Heart right ventricle (tissue), 16 donors: ENCODE measurements around the gene PCDHB13. TPM values are rescaled to one million over a fixed set of nuclear protein-coding genes. Genes with fewer than 3 reads are reported as not detected.
"Not testable (repeated sequence)": the region's sequence is repeated elsewhere in the genome, so short reads cannot be mapped to it uniquely, and the experiment has no call there.

Experiments
- ATAC-seq, 8 donors: fragments of 200-7000 bp; cut with Tn5 transposase; one replicate each; pipeline ENCODE4 v1.9.1; 2020; ENCODE audit warnings: mild to moderate bottlenecking in 8 of 8, moderate library complexity in 8 of 8, moderate number of reproducible peaks in 1 of 8
- DNase-seq, 2 donors: peaks; one replicate each; pipeline ENCODE4 v3.0.0-alpha.2; 2020
- H3K27ac ChIP-seq, 10 donors: fragments of 200-600 bp; sonication (generic) in 2 of 10; one replicate each; pipeline versions ENCODE4 v1.5.0 to v1.8.0; 2020 to 2022; ENCODE audit warnings: mild to moderate bottlenecking in 3 of 10
- H3K27me3 ChIP-seq, 7 donors: fragments of 200-600 bp; one replicate each; pipeline ENCODE4 v1.8.0; 2021 to 2022; ENCODE audit warnings: mild to moderate bottlenecking in 2 of 7
- H3K36me3 ChIP-seq, 9 donors: fragments of 200-600 bp; sonication (generic) in 1 of 9; one replicate each; pipeline versions ENCODE4 v1.5.0 to v1.8.0; 2020 to 2022; ENCODE audit warnings: mild to moderate bottlenecking in 2 of 9
- H3K4me1 ChIP-seq, 9 donors: fragments of 200-600 bp; sonication (generic) in 1 of 9; one replicate each; pipeline versions ENCODE4 v1.5.0 to v1.8.0; 2020 to 2022; ENCODE audit warnings: mild to moderate bottlenecking in 4 of 9
- H3K4me3 ChIP-seq, 10 donors: fragments of 200-600 bp; sonication (generic) in 2 of 10; one replicate each; pipeline versions ENCODE4 v1.5.0 to v1.8.0; 2020 to 2022; ENCODE audit warnings: mild to moderate bottlenecking in 7 of 10, moderate library complexity in 2 of 10
- H3K9me3 ChIP-seq, 11 donors: fragments of 200-600 bp in 10 of 11; sonication (generic) in 2 of 11; one replicate each; pipeline versions ENCODE4 v1.5.0 to v1.8.0; 2013 to 2022; ENCODE audit warnings: mild to moderate bottlenecking in 2 of 11, control low read depth in 1 of 11, moderate library complexity in 1 of 11
- WGBS, 2 donors: extraction: QIAGEN DNeasy Blood & Tissue Kit; methylation state at CpG; one replicate each; pipeline ENCODE4 v1.1.7; 2013; ENCODE audit warnings: inconsistent platforms in 1 of 2; 5-methylcytosine and 5-hydroxymethylcytosine counted together
- intact Hi-C, 10 donors: fragments of 100-400 bp; cut with DNase I; formaldehyde crosslinking; loops; one replicate each; pipeline versions ENCODE4 v1.11.1 to v1.14.2; 2022
- polyA plus RNA-seq, 2 donors: library from polyadenylated mRNA; stranded (reverse); fragments of 200-250 nt; gene quantifications; one replicate each; pipeline ENCODE4 v1.2.3, GENCODE V29; 2013
- total RNA-seq, 10 donors: library from RNA; stranded (reverse); fragmentation: NEBNext Ultra II Directional in 3 of 10; extraction: Animal tissue kit (Norgen Biotek cat#: 25700) in 3 of 10; gene quantifications; one replicate each; pipeline versions ENCODE4 v1.2.1 to v1.2.4, GENCODE V29; 2021 to 2023
- TF ChIP-seq, protein P1 (sequence below), 9 donors: fragments of 200-600 bp; sonication (generic) in 2 of 9; IDR thresholded peaks; one replicate each; pipeline versions ENCODE4 v1.5.0 to v1.8.0; 2021 to 2022; ENCODE audit warnings: antibody characterized with exemption in 9 of 9, mild to moderate bottlenecking in 5 of 9, moderate library complexity in 1 of 9
- donor health status: Arrhythmogenic right ventricular cardiomyopathy.
- donor health status: ischemic (EF 13 %, LVEDD 7.1; RV severe dilation, severe dysfunction).
- donor health status: healthy with polysubstance abuse.
- donor health status: DM: no; HTN: yes; CAD: no.
- donor health status: DM: no; HTN: no; CAD: no.
- donor health status: ischemic (EF 25% LVEDD 6.9; RV normal size, moderate dysfunction).
- donor health status: ischemic (EF 25% LVEDD 5.7; RV mildly dilated, moderate dysfunction).
- donor health status: healthy.
- donor health status: DM: yes; HTN: yes; CAD: no.
- donor health status: Ischemic cardiomyopathy.
- donor health status: ischemic (EF 35%, LVEDD 5.7; RV mildly dilated, moderate dysfunction).
- donor health status: nonischemic (EF 11% LVEDD 7.7; RV severe dilation, severe dysfunction).
- donor health status: DM: yes; HTN: yes; CAD: no.
- donor health status: PGD.
- donor health status: ischemic (EF 29% LVEDD 5.4; RV normal size, mild dysfunction).
- donor health status: nonischemic (EF 23%, LVEDD 6.1; RV moderate dilation, normal function).

Gene PCDHB13
- total and polyA plus RNA-seq, 12 donors, result 1.0 to 5.4 (median 3.3) TPM

DNA sequence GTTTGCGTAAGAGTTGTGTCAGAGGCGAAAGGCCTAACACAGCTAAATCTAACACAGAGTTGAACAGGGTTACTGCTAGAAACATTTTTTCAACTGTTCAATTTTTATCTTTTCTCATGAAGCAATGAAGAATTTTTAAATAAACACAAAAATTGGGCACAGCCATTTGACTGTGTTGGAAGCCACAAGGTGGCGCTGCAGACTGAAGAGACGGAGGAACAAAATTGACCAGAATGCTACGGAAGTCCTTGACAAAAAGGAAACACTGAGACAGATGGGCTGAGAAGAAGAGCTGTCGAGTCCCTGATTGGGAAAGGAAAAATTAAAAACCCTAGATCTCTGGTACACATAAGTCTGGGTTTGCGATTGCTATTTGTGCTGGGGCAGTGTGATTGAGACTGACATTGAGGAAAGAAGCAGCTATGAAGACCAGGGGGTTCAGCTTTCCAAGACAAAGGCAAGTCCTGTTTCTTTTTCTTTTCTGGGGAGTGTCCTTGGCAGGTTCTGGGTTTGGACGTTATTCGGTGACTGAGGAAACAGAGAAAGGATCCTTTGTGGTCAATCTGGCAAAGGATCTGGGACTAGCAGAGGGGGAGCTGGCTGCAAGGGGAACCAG lies 26.7 kb upstream of the PCDHB13 start, which contains the start of gene PCDHB9:
TSS of gene PCDHB9 (plus strand) at position 265 of the 616 bp plus-strand sequence. CDS start at position 423, 158 bp downstream.
- Histone ChIP-seq H3K4me1 (no peaks in the 10 kb centered on the region), H3K36me3 (peaks cover 0 to 16% (median 0%) of the 10 kb centered on the region in 9 donors), H3K27ac (no peak within 1 kb of the TSS), H3K27me3 (peaks cover 0 to 36% (median 16%) of the 10 kb centered on the region in 7 donors), H3K9me3 (peaks cover 0 to 94% (median 30%) of the 10 kb centered on the region in 11 donors), H3K4me3 (no peak within 1 kb of the TSS)
- DNase-seq (no peak), ATAC-seq (no peak)
- 17 to 22% methylated on average over 9 of the region's 9 CpGs for whole genome bisulfite sequencing, 2 donors
- intact Hi-C loops, result loop anchor here in 1 of 10 donors (10.0 kb wide), 1 partner anchor 378 kb away; no protein-coding TSS in a partner anchor
- TF ChIP-seq, protein P1, sequence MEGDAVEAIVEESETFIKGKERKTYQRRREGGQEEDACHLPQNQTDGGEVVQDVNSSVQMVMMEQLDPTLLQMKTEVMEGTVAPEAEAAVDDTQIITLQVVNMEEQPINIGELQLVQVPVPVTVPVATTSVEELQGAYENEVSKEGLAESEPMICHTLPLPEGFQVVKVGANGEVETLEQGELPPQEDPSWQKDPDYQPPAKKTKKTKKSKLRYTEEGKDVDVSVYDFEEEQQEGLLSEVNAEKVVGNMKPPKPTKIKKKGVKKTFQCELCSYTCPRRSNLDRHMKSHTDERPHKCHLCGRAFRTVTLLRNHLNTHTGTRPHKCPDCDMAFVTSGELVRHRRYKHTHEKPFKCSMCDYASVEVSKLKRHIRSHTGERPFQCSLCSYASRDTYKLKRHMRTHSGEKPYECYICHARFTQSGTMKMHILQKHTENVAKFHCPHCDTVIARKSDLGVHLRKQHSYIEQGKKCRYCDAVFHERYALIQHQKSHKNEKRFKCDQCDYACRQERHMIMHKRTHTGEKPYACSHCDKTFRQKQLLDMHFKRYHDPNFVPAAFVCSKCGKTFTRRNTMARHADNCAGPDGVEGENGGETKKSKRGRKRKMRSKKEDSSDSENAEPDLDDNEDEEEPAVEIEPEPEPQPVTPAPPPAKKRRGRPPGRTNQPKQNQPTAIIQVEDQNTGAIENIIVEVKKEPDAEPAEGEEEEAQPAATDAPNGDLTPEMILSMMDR (IDR thresholded peaks at IDR 0.05), result peak in 7 of 9 donors; percentile 16 to 38 (median 25)

DNA sequence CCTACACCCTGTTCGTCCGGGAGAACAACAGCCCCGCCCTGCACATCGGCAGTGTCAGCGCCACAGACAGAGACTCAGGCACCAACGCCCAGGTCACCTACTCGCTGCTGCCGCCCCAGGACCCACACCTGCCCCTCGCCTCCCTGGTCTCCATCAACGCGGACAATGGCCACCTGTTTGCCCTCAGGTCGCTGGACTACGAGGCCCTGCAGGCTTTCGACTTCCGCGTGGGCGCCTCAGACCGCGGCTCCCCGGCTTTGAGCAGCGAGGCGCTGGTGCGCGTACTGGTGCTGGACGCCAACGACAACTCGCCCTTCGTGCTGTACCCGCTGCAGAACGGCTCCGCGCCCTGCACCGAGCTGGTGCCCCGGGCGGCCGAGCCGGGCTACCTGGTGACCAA lies 25.0 kb upstream of the PCDHB13 start:
- H3K4me3 ChIP-seq, H3K27ac ChIP-seq, ATAC-seq, H3K4me1 ChIP-seq, DNase-seq: not testable (repeated sequence)
- 26 to 28% methylated on average over 27 to 28 of the region's 37 CpGs for WGBS, 2 donors
- intact Hi-C loops, result loop anchor here in 1 of 10 donors (10.0 kb wide), 1 partner anchor 376 kb away; no protein-coding TSS in a partner anchor
- peaks cover 0 to 16% (median 0%) of the 10 kb centered on the region in 9 donors for H3K36me3 ChIP-seq
- peaks cover 0 to 92% (median 38%) of the 10 kb centered on the region in 11 donors for H3K9me3 ChIP-seq
- H3K27me3 ChIP-seq, result peaks cover 0 to 29% (median 18%) of the 10 kb centered on the region in 7 donors

DNA sequence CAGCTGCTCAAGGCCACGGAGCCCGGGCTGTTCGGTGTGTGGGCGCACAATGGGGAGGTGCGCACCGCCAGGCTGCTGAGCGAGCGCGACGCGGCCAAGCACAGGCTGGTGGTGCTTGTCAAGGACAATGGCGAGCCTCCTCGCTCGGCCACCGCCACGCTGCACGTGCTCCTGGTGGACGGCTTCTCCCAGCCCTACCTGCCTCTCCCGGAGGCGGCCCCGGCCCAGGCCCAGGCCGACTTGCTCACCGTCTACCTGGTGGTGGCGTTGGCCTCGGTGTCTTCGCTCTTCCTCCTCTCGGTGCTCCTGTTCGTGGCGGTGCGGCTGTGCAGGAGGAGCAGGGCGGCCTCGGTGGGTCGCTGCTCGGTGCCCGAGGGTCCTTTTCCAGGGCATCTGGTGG lies 24.6 kb upstream of the PCDHB13 start:
- Histone ChIP-seq H3K36me3 (peaks cover 0 to 16% (median 0%) of the 10 kb centered on the region in 9 donors), H3K9me3 (peaks cover 0 to 90% (median 38%) of the 10 kb centered on the region in 11 donors), H3K27me3 (peaks cover 0 to 29% (median 18%) of the 10 kb centered on the region in 7 donors)
- H3K4me3 ChIP-seq, H3K27ac ChIP-seq, ATAC-seq, H3K4me1 ChIP-seq, DNase-seq: not testable (repeated sequence)
- 26 to 30% methylated on average over 19 to 31 of the region's 35 CpGs for WGBS, 2 donors
- intact Hi-C loops, result loop anchor here in 1 of 10 donors (10.0 kb wide), 1 partner anchor 376 kb away; no protein-coding TSS in a partner anchor

DNA sequence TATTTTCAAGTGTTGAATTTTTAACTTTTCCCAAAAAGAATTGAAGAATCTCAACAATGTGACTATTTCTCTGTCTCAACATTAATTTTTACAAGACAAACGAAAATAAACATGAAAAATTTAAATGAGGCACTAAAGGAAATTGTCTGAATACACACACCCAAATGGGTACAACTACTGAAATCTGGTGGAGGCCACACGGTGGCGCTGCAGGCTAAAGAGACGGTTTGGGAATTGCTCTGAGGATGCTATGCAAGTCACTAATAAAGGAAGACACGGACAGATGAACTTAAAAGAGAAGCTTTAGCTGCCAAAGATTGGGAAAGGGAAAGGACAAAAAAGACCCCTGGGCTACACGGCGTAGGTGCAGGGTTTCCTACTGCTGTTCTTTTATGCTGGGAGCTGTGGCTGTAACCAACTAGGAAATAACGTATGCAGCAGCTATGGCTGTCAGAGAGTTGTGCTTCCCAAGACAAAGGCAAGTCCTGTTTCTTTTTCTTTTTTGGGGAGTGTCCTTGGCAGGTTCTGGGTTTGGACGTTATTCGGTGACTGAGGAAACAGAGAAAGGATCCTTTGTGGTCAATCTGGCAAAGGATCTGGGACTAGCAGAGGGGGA lies 21.5 kb upstream of the PCDHB13 start, which contains the start of gene PCDHB10:
TSS of gene PCDHB10 (plus strand) at position 244 of the 616 bp plus-strand sequence. CDS start at position 444, 200 bp downstream.
- ATAC-seq, result no peak
- TF ChIP-seq, protein P1 (IDR thresholded peaks at IDR 0.05), result peak in 7 of 9 donors; percentile 29 to 48 (median 43)
- peaks cover 0 to 21% (median 9%) of the 10 kb centered on the region in 7 donors for H3K27me3 ChIP-seq
- DNase-seq, result no peak
- H3K9me3 ChIP-seq, result peaks cover 0 to 89% (median 57%) of the 10 kb centered on the region in 11 donors
- H3K4me1 ChIP-seq, result no peaks in the 10 kb centered on the region
- H3K4me3 ChIP-seq, result peak within 1 kb of the TSS in 1 of 10 donors; percentile 16
- no peak within 1 kb of the TSS for H3K27ac ChIP-seq
- intact Hi-C loops, result no loop called here
- 6 to 9% methylated on average over 10 of the region's 10 CpGs for WGBS, 2 donors
- no peaks in the 10 kb centered on the region for H3K36me3 ChIP-seq

DNA sequence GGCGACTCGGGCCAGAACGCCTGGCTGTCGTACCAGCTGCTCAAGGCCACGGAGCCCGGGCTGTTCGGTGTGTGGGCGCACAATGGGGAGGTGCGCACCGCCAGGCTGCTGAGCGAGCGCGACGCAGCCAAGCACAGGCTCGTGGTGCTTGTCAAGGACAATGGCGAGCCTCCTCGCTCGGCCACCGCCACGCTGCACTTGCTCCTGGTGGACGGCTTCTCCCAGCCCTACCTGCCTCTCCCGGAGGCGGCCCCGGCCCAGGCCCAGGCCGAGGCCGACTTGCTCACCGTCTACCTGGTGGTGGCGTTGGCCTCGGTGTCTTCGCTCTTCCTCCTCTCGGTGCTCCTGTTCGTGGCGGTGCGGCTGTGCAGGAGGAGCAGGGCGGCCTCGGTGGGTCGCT lies 19.4 kb upstream of the PCDHB13 start:
- H3K9me3 ChIP-seq, result peaks cover 0 to 93% (median 62%) of the 10 kb centered on the region in 11 donors
- intact Hi-C loops, result not testable (repeated sequence)

More for the DNA sequence above, 19.4 kb upstream of the PCDHB13 start:
- H3K27me3 ChIP-seq, result peaks cover 0 to 17% (median 6%) of the 10 kb centered on the region in 7 donors
- not testable (repeated sequence) for H3K4me3 ChIP-seq, H3K27ac ChIP-seq, DNase-seq, ATAC-seq, H3K36me3 ChIP-seq, H3K4me1 ChIP-seq
- WGBS, 2 donors, result 23 to 31% methylated on average over 5 to 24 of the region's 37 CpGs
